Measurements from ENCODE around the gene MSX2. TPM values are rescaled to one million over a fixed set of nuclear protein-coding genes. Genes with fewer than 3 reads are reported as not detected.

The MSX2 gene
- total RNA-seq, 4 donors from 2014 or later, result 0.95 to 2.1 (median 1.1) TPM

- Histone ChIP-seq H3K4me1 (no peaks in the 10 kb centered on the region), H3K4me3 (no peak overlapping the region), H3K36me3 (no peaks in the 10 kb centered on the region), H3K27me3 (peaks cover 0 to 10% (median 10%) of the 10 kb centered on the region in 3 donors), H3K27ac (no peak overlapping the region), H3K9me3 (no peaks in the 10 kb centered on the region)
- in situ Hi-C loops (cut with MboI; ENCODE audit: low sequenced_read_pairs in 4 of 4), result no loop called here
- TF ChIP-seq POLR2A (IDR thresholded peaks at IDR 0.05) (no peak), CTCF (IDR thresholded peaks at IDR 0.05 in 4 of 5, conservative IDR thresholded peaks at IDR 0.05 in 1 of 5) (no peak)
- intact Hi-C loops (cut with DNase I; ENCODE audit: low total_unique reads), result no loop called here
- DNase-seq (no peak), ATAC-seq (no peak)
These were observed 43.3 kb upstream of the MSX2 start for GRCh38 chr5:174680901-174681565.

- Histone ChIP-seq H3K27ac (no peak overlapping the region), H3K9me3 (no peaks in the 10 kb centered on the region), H3K4me3 (no peak overlapping the region), H3K4me1 (no peaks in the 10 kb centered on the region), H3K36me3 (no peaks in the 10 kb centered on the region), H3K27me3 (peaks cover 29 to 47% (median 29%) of the 10 kb centered on the region in 3 donors)
- in situ Hi-C loops (cut with MboI; ENCODE audit: low sequenced_read_pairs in 4 of 4), result no loop called here
- TF ChIP-seq POLR2A (IDR thresholded peaks at IDR 0.05) (no peak), CTCF (IDR thresholded peaks at IDR 0.05 in 4 of 5, conservative IDR thresholded peaks at IDR 0.05 in 1 of 5) (no peak)
- intact Hi-C loops (cut with DNase I; ENCODE audit: low total_unique reads), result no loop called here
- no peak for ATAC-seq
- no peak for DNase-seq
These were observed 36.9 kb upstream of the MSX2 start for GRCh38 chr5:174687503-174687902.

- Histone ChIP-seq H3K27me3 (peaks cover 29 to 56% (median 41%) of the 10 kb centered on the region in 3 donors), H3K36me3 (no peaks in the 10 kb centered on the region), H3K9me3 (no peaks in the 10 kb centered on the region), H3K4me3 (no peak overlapping the region), H3K4me1 (no peaks in the 10 kb centered on the region), H3K27ac (no peak overlapping the region)
- no peak for DNase-seq
- intact Hi-C loops (cut with DNase I; ENCODE audit: low total_unique reads), result no loop called here
- in situ Hi-C loops (cut with MboI; ENCODE audit: low sequenced_read_pairs in 4 of 4), result no loop called here
- TF ChIP-seq POLR2A (IDR thresholded peaks at IDR 0.05) (no peak), CTCF (IDR thresholded peaks at IDR 0.05 in 4 of 5, conservative IDR thresholded peaks at IDR 0.05 in 1 of 5) (no peak)
- no peak for ATAC-seq
These were observed 35.7 kb upstream of the MSX2 start for GRCh38 chr5:174688441-174689354.

- intact Hi-C loops (cut with DNase I; ENCODE audit: low total_unique reads) (no loop called here), in situ Hi-C loops (cut with MboI; ENCODE audit: low sequenced_read_pairs in 4 of 4) (no loop called here)
- H3K4me1 ChIP-seq, result no peaks in the 10 kb centered on the region
- no peak for ATAC-seq
- no peaks in the 10 kb centered on the region for H3K9me3 ChIP-seq
- H3K27me3 ChIP-seq, result peaks cover 34 to 66% (median 49%) of the 10 kb centered on the region in 3 donors
- no peak overlapping the region for H3K27ac ChIP-seq
- DNase-seq, result no peak
- TF ChIP-seq CTCF (IDR thresholded peaks at IDR 0.05 in 4 of 5, conservative IDR thresholded peaks at IDR 0.05 in 1 of 5) (no peak), POLR2A (IDR thresholded peaks at IDR 0.05) (no peak)
- H3K36me3 ChIP-seq, result no peaks in the 10 kb centered on the region
- H3K4me3 ChIP-seq, result no peak overlapping the region
These were observed 34.1 kb upstream of the MSX2 start for GRCh38 chr5:174690271-174690670.
